HepG2 (cell line): ENCODE results near the gene LHPP. TPM values are rescaled to one million over a fixed set of nuclear protein-coding genes. Genes with fewer than 3 reads are reported as not detected.

ENCODE experiments used
- ATAC-seq: fragments of 200-7000 bp; cut with Tn5 transposase; 3 replicates; pipeline ENCODE4 v1.9.1; 2020; ENCODE audit warnings: mild to moderate bottlenecking, moderate library complexity
- BruUV-seq: library from RNA; stranded (reverse); fragments of 400-500 nt; replicated peaks from 2 replicates; lab custom pipeline; 2021; lab: Mats Ljungman, UMichigan
- CTCF ChIA-PET: fragments of 300-600 bp; formaldehyde crosslinking; extraction: SDS; loops from one replicate; lab custom pipeline; 2021; ENCODE audit warnings: low total read pairs, inconsistent platforms, low intra/inter-chr PET ratio; lab: Yijun Ruan, JAX
- POLR2A ChIA-PET: fragments of 350-600 bp; sonication (Branson Sonifier 250); formaldehyde crosslinking; loops from one replicate; lab custom pipeline; 2020; ENCODE audit warnings: antibody characterized with exemption, inconsistent platforms; lab: Yijun Ruan, JAX
- DNase-seq: peaks from one replicate; pipeline ENCODE4 v3.0.0-alpha.2; 2015; ENCODE audit warnings: low spot score
- FAIRE-seq: peaks from 3 replicates; lab custom pipeline; 2011; peaks lifted over from hg19 to GRCh38; lab: Jason Lieb, UNC
- H2AFZ ChIP-seq: one replicate; pipeline ENCODE4 v1.6.1; 2011; ENCODE audit warnings: low read length, inconsistent platforms
- H3K27ac ChIP-seq: fragments of 300-600 bp; 3 replicates; pipeline ENCODE4 v1.8.0; 2011; ENCODE audit warnings: mixed run types, mild to moderate bottlenecking, mixed read lengths, low read length, inconsistent platforms; ENCODE audit not compliant: insufficient read depth; ENCODE audit errors: extremely low read length
- H3K27me3 ChIP-seq, 2 experiments: fragments of 200-600 bp in 1 of 2; 2 replicates in 1 of 2; 3 replicates in 1 of 2; pipeline versions ENCODE4 v1.6.0 to v1.8.0; 2011; ENCODE audit warnings: low read length in 2 of 2, mild to moderate bottlenecking in 2 of 2, moderate library complexity in 2 of 2, inconsistent platforms in 1 of 2; ENCODE audit not compliant: insufficient read depth in 2 of 2, control insufficient read depth in 1 of 2
- H3K36me3 ChIP-seq, 2 experiments: fragments of 200-600 bp in 1 of 2; replicated peaks in 1 of 2; 2 replicates in 1 of 2; 3 replicates in 1 of 2; pipeline versions ENCODE4 v1.5.1 to v1.8.0; 2011; ENCODE audit warnings: low read length in 2 of 2, inconsistent platforms in 1 of 2; ENCODE audit not compliant: insufficient read depth in 2 of 2, control insufficient read depth in 1 of 2
- H3K4me1 ChIP-seq: 2 replicates; pipeline ENCODE4 v1.5.1; 2012; ENCODE audit warnings: low read length, inconsistent platforms; ENCODE audit not compliant: insufficient read depth
- H3K4me2 ChIP-seq: 2 replicates; pipeline ENCODE4 v1.6.0; 2011; ENCODE audit warnings: low read depth, low read length, inconsistent platforms
- H3K4me3 ChIP-seq, 3 experiments: fragments of 200-600 bp in 1 of 3; sonication (generic), shearing (Covaris generic) in 1 of 3; replicated peaks in 1 of 3; 2 replicates each; pipeline ENCODE4 v1.5.1; 2011 to 2016; ENCODE audit warnings: low read length in 3 of 3, inconsistent platforms in 2 of 3, low read depth in 2 of 3, mild to moderate bottlenecking in 2 of 3, control low read depth in 1 of 3, mixed read lengths in 1 of 3; ENCODE audit not compliant: insufficient read depth in 1 of 3
- H3K79me2 ChIP-seq: one replicate; pipeline ENCODE4 v1.6.1; 2011; ENCODE audit warnings: low read length, inconsistent platforms; ENCODE audit not compliant: insufficient read depth
- H3K9ac ChIP-seq: 2 replicates; pipeline ENCODE4 v1.6.0; 2011; ENCODE audit warnings: mild to moderate bottlenecking, low read depth, low read length, inconsistent platforms; ENCODE audit not compliant: insufficient read depth
- H3K9me3 ChIP-seq: 2 replicates; pipeline ENCODE4 v1.5.1; 2012; ENCODE audit warnings: mild to moderate bottlenecking, low read length
- H4K20me1 ChIP-seq: 2 replicates; pipeline ENCODE4 v1.6.0; 2011; ENCODE audit warnings: inconsistent platforms, mild to moderate bottlenecking, low read length, moderate library complexity; ENCODE audit not compliant: insufficient read depth
- BRCA1 ChIP-seq: sonication (generic); formaldehyde crosslinking; IDR thresholded peaks from 2 replicates; pipeline ENCODE4 v1.4.0; 2020; ENCODE audit warnings: missing genetic modification reagents
- ERF ChIP-seq: IDR thresholded peaks from 2 replicates; pipeline ENCODE4 v1.6.1; 2018; ENCODE audit warnings: missing biosample characterization, missing genetic modification reagents
- HNF4G ChIP-seq, 2 experiments: sonication (generic) in 1 of 2; formaldehyde crosslinking in 1 of 2; IDR thresholded peaks; 2 replicates each; pipeline versions ENCODE4 v1.4.0 to v1.6.1; 2011 to 2020; ENCODE audit warnings: borderline replicate concordance in 2 of 2, low read depth in 2 of 2, mild to moderate bottlenecking in 2 of 2, low read length in 1 of 2, missing genetic modification reagents in 1 of 2, moderate library complexity in 1 of 2
- HOXA7 ChIP-seq: sonication (generic); formaldehyde crosslinking; IDR thresholded peaks from 2 replicates; pipeline ENCODE4 v1.8.1; 2022; ENCODE audit warnings: mild to moderate bottlenecking, missing genetic modification reagents, moderate library complexity
- PHF5A ChIP-seq: IDR thresholded peaks from one replicate; pipeline ENCODE4 v1.6.1; 2018; ENCODE audit warnings: low read depth, missing genetic modification reagents; ENCODE audit not compliant: unreplicated experiment
- ZBTB44 ChIP-seq: sonication (generic); formaldehyde crosslinking; IDR thresholded peaks from 2 replicates; pipeline ENCODE4 v1.4.0; 2020; ENCODE audit warnings: missing genetic modification reagents
- ZMYM2 ChIP-seq: sonication (generic); formaldehyde crosslinking; IDR thresholded peaks from 2 replicates; pipeline ENCODE4 v1.8.0; 2022; ENCODE audit warnings: mild to moderate bottlenecking, missing genetic modification reagents
- ZMYM4 ChIP-seq: sonication (generic); formaldehyde crosslinking; IDR thresholded peaks from 2 replicates; pipeline ENCODE4 v1.8.1; 2023; ENCODE audit warnings: mild to moderate bottlenecking, missing genetic modification reagents
- ZNF24 ChIP-seq: fragments of 450-650 bp; IDR thresholded peaks from 2 replicates; pipeline ENCODE4 v1.6.1; 2017; ENCODE audit warnings: antibody characterized with exemption, mild to moderate bottlenecking
- ZNF607 ChIP-seq: sonication (generic); formaldehyde crosslinking; IDR thresholded peaks from 2 replicates; pipeline ENCODE4 v1.5.1; 2020; ENCODE audit warnings: missing genetic modification reagents, mild to moderate bottlenecking, borderline replicate concordance
- ZNF609 ChIP-seq: sonication (generic); formaldehyde crosslinking; IDR thresholded peaks from 2 replicates; pipeline ENCODE4 v1.4.0; 2020; ENCODE audit warnings: mild to moderate bottlenecking, missing genetic modification reagents, borderline replicate concordance
- WGBS: methylation state at CpG from one replicate; pipeline ENCODE4 v1.1.6; 2017; ENCODE audit warnings: low lambda C conversion rate; 5-methylcytosine and 5-hydroxymethylcytosine counted together
- in situ Hi-C: cut with HindIII; loops from 2 replicates; pipeline ENCODE4 v1.10.0; 2017; ENCODE audit warnings: low pct_unique_long_range_greater_than_20kb; ENCODE audit not compliant: extremely low pct_ligation_motif_present
- intact Hi-C: fragments of 100-400 bp; cut with micrococcal nuclease; formaldehyde crosslinking; loops from one replicate; pipeline ENCODE4 v1.10.0; 2022; ENCODE audit not compliant: unreplicated experiment
- polyA plus RNA-seq, 8 experiments: library from polyadenylated mRNA; depleted of rRNA in 3 of 8; stranded (reverse) in 7 of 8; unstranded in 1 of 8; fragments of >200 nt; fragmentation: Illumina TruSeq in 4 of 8; extraction: Trizol in 4 of 8; gene quantifications; 2 replicates each; pipeline versions ENCODE4 v1.2.1 to v1.2.3, GENCODE V29; 2011 to 2016; ENCODE audit warnings: low read depth in 4 of 8, missing spikeins in 1 of 8, mixed read lengths in 1 of 8; ENCODE audit not compliant: insufficient read depth in 1 of 8
- total RNA-seq, 5 experiments: library from RNA; depleted of rRNA; stranded (reverse); fragments of >200 nt; fragmentation: Illumina TruSeq; extraction: Trizol; gene quantifications; 2 replicates each; pipeline ENCODE4 v1.2.3, GENCODE V29; 2016; ENCODE audit warnings: low read depth in 1 of 5
- TF ChIP-seq, protein P1 (sequence below): sonication (generic); formaldehyde crosslinking; IDR thresholded peaks from 2 replicates; pipeline ENCODE4 v1.8.1; 2023; ENCODE audit warnings: mild to moderate bottlenecking, missing genetic modification reagents, borderline replicate concordance
- TF ChIP-seq, protein P2 (sequence below): sonication (generic); formaldehyde crosslinking; IDR thresholded peaks from 2 replicates; pipeline ENCODE4 v1.8.0; 2022; ENCODE audit warnings: mild to moderate bottlenecking, missing genetic modification reagents; ENCODE audit not compliant: insufficient replicate concordance

The LHPP gene
- total and polyA plus RNA-seq, 2 of the 13 experiments (the other 11 are each of a cell fraction or from before 2014, with no cell fraction given) = 5.2 to 13.1 TPM

- TF ChIP-seq, protein P1, sequence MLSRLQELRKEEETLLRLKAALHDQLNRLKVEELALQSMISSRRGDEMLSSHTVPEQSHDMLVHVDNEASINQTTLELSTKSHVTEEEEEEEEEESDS = no peak
- no peak for TF ChIP-seq HOXA7 (CRISPR knock-in tag)
- TF ChIP-seq ZNF607 (CRISPR knock-in tag) = no peak
- no peak for TF ChIP-seq HNF4G (IDR thresholded peaks at IDR 0.05; ENCODE audit: borderline replicate concordance, low read depth, low read length)
- no peak for TF ChIP-seq HNF4G (CRISPR knock-in tag; IDR thresholded peaks at IDR 0.05; ENCODE audit: borderline replicate concordance, low read depth)
- no peak for TF ChIP-seq ZNF609
- TF ChIP-seq, all 625 proteins: peak for 0
These were observed 20.1 kb downstream of the LHPP start (continued) for GRCh38 chr10:124481717-124482116.

GRCh38 chr10:124482236-124482800, 20.7 kb downstream of the LHPP start:
- no peak overlapping the region for H3K4me3 ChIP-seq
- no peak overlapping the region for H3K4me2 ChIP-seq
- no peaks in the 10 kb centered on the region for H3K9me3 ChIP-seq
- H3K27ac ChIP-seq = no peak overlapping the region
- H3K36me3 ChIP-seq = no peaks in the 10 kb centered on the region
- no peak overlapping the region for H3K9ac ChIP-seq
- intact Hi-C loops = no loop called here
- DNase-seq = no peak
- BruUV-seq = no TSS peak
- 94% methylated on average over 10 of the region's 10 CpGs for WGBS
- H3K79me2 ChIP-seq = no peaks in the 10 kb centered on the region
- peaks cover 35% of the 10 kb centered on the region for H3K4me1 ChIP-seq
- no peak for FAIRE-seq
- no peaks in the 10 kb centered on the region for H3K27me3 ChIP-seq
- H2AFZ ChIP-seq = no peak overlapping the region
- CTCF ChIA-PET = no interaction called here
- POLR2A ChIA-PET = no interaction called here
- in situ Hi-C loops = no loop called here
- ATAC-seq = no peak
- no peaks in the 10 kb centered on the region; the same call in 1 of the 2 replicates for H4K20me1 ChIP-seq
- no peak for TF ChIP-seq ZNF24
- TF ChIP-seq ZMYM2 (CRISPR knock-in tag) = no peak
- no peak for TF ChIP-seq PHF5A (CRISPR knock-in tag)
- TF ChIP-seq ERF (CRISPR knock-in tag) = no peak
- TF ChIP-seq, protein P2, sequence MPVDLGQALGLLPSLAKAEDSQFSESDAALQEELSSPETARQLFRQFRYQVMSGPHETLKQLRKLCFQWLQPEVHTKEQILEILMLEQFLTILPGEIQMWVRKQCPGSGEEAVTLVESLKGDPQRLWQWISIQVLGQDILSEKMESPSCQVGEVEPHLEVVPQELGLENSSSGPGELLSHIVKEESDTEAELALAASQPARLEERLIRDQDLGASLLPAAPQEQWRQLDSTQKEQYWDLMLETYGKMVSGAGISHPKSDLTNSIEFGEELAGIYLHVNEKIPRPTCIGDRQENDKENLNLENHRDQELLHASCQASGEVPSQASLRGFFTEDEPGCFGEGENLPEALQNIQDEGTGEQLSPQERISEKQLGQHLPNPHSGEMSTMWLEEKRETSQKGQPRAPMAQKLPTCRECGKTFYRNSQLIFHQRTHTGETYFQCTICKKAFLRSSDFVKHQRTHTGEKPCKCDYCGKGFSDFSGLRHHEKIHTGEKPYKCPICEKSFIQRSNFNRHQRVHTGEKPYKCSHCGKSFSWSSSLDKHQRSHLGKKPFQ (CRISPR knock-in tag) = no peak
- no peak for TF ChIP-seq ZMYM4 (CRISPR knock-in tag)
- TF ChIP-seq ZBTB44 = no peak
- TF ChIP-seq BRCA1 (CRISPR knock-in tag) = no peak
